CD4-positive, alpha-beta T cell treated with Interleukin-17A for 1 hour (primary cell): ENCODE results near the gene OSM.

Experiments
- DNase-seq: peaks from one replicate; pipeline ENCODE4 v3.0.0-alpha.2; 2020

The OSM gene

GRCh38 chr22:30284172-30284571, 17.5 kb upstream of the OSM start:
- DNase-seq = no peak

GRCh38 chr22:30283342-30283741, 16.7 kb upstream of the OSM start:
- DNase-seq = no peak

- no peak for DNase-seq
These were observed 16.0 kb upstream of the OSM start for GRCh38 chr22:30282616-30283046.

- DNase-seq = no peak
These were observed 13.9 kb upstream of the OSM start for GRCh38 chr22:30280505-30280904.

GRCh38 chr22:30279932-30280331, 13.3 kb upstream of the OSM start:
- DNase-seq = no peak

- DNase-seq = no peak
These were observed 12.6 kb upstream of the OSM start for GRCh38 chr22:30279046-30279788.

- DNase-seq = no peak
These were observed 11.1 kb upstream of the OSM start for GRCh38 chr22:30277547-30278344.

- DNase-seq = no peak
These were observed 9.4 kb upstream of the OSM start for GRCh38 chr22:30276039-30276438.

- peak; percentile 59 for DNase-seq
These were observed 9.0 kb upstream of the OSM start for GRCh38 chr22:30275625-30276024.

- no peak for DNase-seq
These were observed 7.8 kb upstream of the OSM start for GRCh38 chr22:30274437-30274812.

- DNase-seq = no peak
These were observed 7.2 kb upstream of the OSM start for GRCh38 chr22:30273711-30274436.

GRCh38 chr22:30272781-30273601, 6.3 kb upstream of the OSM start:
- DNase-seq = no peak

GRCh38 chr22:30270832-30271231, 4.2 kb upstream of the OSM start:
- DNase-seq = peak; percentile 44

- no peak for DNase-seq
These were observed 1.7 kb upstream of the OSM start for GRCh38 chr22:30268331-30268730.

GRCh38 chr22:30267382-30268302, 991 bp upstream of the OSM start:
- peak; percentile 72 for DNase-seq

- DNase-seq = peak; percentile 89
These were observed 717 bp downstream of the OSM start for GRCh38 chr22:30265823-30266444.

- DNase-seq = no peak
These were observed 1.4 kb downstream of the OSM start for GRCh38 chr22:30265131-30265720.

GRCh38 chr22:30263883-30264282, 2.8 kb downstream of the OSM start:
- DNase-seq = no peak

GRCh38 chr22:30262917-30263741, 3.5 kb downstream of the OSM start:
- DNase-seq = peak; percentile 81

- DNase-seq = no peak
These were observed 4.5 kb downstream of the OSM start for GRCh38 chr22:30262112-30262511.
